Hepatic stellate cell (primary cell): ENCODE measurements around the gene RWDD1.
A peak's percentile ranks its signal among the peaks of the same experiment; 100 is the strongest.

Experiments used
- DNase-seq: peaks from one replicate; pipeline ENCODE4 v3.0.0; 2011; ENCODE audit warnings: low spot score

Gene RWDD1, protein sequence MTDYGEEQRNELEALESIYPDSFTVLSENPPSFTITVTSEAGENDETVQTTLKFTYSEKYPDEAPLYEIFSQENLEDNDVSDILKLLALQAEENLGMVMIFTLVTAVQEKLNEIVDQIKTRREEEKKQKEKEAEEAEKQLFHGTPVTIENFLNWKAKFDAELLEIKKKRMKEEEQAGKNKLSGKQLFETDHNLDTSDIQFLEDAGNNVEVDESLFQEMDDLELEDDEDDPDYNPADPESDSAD

DNA sequence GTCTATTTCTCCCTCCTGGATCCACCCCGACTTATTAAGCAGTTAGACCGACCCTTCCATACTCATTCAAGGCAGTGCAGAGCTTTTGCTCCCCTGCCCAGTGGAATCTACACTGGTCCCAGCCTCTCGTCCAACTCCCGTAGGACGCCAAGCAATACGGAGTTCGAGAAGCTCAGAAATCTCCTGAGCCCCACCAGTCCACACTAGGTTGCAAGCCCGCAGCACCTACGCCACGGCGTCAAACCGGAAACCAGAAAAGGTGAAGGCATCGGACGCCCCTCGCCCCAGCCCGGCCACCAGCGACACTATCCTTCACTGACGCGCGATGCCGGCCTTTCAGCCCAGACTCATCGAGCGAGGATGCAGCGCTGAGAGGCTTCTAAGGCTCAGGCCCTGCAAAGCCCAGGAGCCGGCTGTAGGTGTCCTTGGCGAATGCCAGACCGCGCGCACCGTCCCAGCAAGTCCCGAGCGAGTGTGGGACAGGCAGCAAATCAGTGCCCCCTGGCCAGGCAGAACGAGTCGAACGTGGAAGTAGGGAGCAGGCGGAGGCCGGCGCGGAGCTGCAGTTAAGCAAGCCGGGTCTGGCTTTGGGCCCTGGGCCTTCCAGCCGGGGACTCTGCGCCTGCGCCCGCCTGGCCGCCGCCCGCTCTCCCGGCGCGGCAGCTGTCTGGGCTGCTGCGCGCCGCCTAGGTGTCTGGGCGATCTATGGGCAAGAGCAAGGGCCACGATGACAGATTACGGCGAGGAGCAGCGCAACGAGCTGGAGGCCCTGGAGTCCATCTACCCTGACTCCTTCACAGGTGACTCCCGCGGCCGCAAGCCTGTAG is at the start of gene RWDD1:
RWDD1 (plus strand) TSS at position 649 of the 827 bp plus-strand sequence; CDS start at position 728, 79 bp downstream.
- peak; percentile 95 for DNase-seq

DNA sequence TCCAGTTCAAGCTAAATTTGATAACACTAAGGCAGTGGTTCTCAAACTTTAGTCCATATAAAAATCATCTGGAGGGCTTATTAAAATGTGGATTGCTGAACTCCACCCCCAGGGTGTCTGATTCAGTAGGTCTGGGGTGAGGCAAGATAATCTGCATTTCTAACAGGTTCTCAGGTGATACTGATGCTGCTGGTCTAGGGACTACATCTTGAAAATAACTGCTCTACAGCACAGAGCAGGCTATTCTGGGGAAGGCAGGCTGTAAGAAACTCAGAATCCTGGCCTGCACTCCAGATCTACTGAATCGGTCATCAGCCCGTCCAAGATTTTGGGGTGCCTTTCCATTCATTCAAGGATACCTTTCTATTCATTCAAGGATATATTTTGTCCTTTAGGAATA is 48.4 kb upstream of the RWDD1 start:
- no peak for DNase-seq

DNA sequence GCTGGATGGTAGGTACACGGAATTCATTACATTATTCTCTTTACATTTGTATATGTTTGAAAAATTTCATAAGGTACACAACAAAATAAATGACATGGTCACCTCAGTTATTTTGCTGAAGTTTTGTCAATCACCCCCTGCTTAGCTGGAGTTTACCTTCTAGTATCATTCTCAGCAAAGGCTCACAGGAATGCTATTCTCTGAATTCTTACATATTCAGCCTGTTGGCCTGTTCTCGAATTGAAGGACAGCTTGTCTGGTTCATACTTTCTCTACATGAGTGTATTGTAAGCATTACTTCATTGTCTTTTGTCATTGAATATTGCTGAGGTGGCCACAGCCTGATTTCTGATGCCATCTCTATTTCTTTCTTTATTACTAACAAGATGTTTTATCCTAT is 47.1 kb upstream of the RWDD1 start:
- DNase-seq, result no peak

DNA sequence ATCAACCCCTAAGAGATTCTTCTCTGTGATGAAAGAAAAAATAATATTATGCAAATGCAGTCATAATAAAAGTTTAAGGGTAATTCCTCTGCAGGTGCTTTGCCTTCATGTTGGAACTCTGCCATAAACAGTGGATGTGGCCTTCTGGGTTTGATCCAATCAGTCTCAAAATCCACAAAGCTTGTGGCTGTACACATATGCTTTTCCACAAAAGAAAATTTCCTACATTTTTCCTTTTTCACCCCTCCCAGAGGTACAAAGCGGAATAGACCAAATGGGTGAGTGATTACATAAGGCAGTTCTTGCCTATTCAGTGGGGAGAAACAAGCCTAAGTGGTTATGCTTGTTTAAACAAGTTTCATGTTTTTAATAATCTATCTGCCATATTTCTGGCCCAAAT is 43.2 kb upstream of the RWDD1 start:
- no peak for DNase-seq

DNA sequence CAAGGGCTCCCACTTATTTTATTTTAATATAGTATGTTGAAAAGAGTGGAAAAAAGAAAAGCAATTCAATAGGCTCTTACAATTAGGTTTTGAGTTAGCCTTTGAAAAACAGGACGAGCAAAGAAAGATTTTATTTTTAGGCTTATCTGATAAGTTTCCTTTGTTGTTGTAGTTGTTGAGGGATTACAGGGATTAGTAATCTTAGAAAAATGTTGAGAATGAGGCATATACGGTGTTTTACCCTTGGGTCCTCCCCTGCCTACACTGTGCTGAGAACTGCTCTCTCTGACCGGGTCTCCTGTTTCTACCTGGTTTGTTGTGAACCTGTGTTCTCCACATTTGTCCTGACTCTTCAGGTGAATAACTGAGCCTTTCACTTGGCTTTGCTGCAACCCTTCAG is 42.5 kb upstream of the RWDD1 start:
- peak; percentile 11 for DNase-seq

DNA sequence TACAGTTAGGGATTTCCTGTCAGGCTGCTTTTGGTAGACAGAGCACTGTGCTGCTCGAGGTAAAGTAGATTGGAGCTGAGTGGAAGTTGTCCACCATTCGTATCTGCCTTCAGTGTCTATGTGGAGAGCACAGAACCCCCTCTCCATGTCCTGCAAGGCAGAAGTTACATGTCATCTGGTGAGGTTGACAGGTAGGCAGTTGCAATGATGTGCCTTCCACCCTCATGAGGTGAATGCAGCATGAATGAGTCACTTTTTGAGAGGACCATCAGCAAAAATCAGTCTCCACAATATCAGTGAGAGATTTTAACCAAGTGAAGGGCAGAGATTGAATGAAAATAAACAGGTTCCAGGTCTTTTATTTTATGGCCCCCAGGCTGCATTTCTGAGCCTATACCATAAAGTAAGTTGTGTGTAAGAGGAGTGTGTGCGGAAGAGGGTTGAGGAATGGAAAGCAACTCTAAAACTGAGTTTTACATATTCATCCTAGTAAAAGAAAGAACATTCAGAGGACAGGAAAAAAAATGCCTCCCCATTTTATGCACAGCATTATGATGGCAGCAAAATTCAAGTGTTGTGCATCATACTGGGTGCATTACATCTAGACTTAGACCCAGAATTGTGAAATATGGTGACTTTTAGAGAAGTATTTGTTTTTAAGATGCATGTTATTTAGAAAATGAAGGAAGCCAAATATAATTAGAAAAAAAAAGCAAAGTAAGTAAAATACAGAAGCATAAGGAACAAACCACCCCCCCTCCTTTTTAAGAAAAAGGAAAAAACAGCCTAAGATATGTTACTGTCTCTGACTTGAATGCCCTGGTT is 41.6 kb upstream of the RWDD1 start:
- no peak for DNase-seq

DNA sequence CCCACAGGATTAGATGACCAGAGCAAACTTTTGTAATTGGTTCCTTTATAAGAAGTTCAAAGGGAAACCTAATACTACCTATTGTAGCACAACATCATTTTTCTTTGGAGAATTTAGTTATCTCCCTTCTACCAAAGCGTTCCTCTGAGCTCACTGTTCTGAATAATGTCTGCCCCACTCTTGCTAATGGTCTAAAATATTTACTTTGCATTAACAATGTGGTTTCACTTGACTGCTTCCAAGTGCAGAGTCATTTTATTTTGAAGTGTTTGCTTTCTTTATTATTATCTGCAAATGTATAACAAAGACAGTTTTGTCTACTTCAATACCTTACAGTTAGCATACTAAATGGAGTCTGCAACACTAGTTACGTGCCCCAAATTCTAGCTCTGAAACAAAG is 40.9 kb upstream of the RWDD1 start:
- no peak for DNase-seq

DNA sequence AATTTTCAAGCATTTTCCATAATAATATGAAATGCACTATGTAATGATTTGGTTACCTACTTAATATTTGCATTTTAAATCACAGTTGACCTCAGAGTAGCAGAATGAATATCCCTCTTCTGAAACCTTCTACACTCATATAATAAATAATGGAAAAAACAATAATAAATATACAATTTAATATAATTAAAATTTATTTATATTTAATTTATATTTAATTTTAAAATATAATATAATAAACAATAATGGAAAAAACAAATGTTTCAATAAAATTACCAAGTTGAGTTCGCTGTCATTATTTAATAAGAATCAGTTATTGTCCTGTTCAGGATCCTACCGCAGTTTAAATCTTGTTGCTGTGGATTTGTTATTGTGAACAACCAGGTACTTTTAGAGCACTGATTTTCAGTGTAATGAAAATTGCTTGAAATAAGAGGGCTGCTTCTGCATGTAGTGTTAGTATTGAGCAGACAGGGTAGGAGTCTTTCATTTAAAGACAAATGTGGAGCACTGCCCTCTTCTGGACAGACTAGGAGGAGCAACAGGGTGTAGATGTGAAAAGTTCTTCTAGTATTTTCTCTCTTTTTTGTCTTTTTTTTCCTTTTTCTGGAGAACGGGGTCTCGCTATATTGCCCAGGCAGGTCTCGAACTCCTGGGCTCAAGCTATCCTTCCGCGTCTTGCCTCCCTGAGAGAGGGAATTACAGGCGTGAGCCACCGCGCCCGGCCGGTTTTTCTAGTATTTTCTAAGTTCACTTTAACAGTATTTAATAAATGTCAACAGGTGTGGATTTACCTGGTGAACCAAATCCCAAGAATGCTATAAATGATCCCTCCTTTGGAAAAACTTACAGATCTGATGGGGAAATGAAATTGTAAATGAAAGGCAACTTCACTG is 39.4 kb upstream of the RWDD1 start:
- peak; percentile 25 for DNase-seq

DNA sequence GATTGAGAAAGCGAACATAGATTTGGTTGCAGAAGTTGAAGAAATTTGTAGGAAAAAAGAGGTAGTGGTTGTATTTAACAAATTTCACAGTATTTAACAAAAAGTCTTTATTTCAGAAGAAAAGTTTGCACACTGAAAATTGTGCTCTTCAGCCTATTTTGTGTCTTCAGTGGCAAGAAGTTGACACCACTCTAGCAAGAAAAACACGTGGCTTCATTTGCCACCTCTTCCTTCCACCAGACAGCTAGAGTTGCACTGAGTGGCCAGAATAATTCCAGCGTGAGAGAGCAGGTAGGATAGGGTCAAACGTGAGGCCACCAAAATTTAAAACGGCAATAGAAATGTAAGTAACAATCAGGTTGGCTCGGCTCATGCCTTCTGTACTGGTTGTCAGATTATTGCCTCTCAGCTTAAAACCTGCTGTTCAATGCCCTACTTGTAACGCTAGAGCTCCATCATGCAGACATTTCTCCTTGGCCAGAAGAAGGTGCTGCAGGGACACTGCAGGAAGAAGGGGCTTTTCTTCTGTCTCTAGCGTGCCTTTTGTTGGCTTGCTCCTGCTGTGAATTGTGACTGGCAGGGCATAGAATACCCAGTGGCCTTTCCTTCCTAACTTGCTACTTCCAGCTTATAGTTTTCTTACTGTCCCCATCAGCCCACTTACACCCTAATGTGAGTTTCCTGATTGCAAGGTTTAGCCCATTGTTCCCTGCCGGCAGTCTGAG is 37.9 kb upstream of the RWDD1 start:
- DNase-seq, result no peak

DNA sequence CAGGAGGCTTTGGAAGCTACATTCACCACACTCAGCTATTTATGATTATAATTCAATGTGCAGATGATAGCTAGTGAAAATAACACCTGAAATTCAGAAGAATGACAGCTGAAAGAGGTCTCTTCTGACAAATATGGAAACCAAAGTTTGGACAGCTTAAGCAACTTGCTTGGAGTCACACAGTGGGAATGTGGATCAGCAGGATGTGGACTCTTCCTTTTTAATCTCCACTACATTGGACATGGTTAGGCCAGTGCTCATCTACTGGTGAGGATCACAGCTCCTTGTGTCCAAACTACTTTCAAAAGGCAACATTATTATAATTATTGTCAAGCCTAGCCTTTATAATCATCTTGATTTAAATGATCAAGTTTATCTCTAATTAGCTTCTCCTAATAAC is 36.2 kb upstream of the RWDD1 start:
- no peak for DNase-seq

DNA sequence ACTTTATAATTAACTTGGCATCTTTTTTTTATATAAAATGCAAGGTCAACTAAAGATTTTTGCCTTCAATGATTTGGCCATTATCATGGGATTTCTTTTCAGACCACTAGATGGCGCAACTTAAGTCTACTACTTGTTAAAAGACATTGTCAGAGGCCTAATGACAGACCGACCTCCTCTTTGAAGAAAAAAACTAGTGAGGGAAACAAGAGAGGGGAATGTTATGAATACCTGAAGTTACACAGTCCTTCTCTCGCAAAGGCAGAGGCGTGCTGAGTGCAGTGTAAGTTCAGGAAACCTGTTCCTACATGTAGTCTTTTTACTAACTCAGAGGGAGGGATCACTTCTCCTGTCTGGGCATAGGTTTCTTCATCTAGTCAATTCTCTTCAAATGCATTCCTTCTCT is 35.1 kb upstream of the RWDD1 start:
- DNase-seq, result peak; percentile 9

DNA sequence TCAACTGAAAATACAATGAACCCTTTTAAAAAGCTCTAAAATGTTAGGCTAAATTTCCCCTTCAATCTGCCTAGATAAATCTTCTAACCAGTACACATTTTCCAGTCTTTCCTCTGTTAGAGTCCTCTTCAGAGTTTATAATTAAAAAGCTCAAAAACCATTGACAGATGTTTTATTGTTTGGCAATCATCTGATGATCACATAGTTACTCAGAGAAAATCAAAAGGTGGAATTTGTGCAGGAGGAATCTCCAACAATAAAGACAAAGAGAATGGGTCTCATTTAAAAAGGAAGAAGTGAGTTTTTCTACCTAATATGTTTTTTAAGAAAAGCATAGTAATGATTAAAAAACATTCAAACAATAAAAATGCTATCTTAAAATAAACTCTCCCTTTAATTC is 28.9 kb upstream of the RWDD1 start:
- no peak for DNase-seq

DNA sequence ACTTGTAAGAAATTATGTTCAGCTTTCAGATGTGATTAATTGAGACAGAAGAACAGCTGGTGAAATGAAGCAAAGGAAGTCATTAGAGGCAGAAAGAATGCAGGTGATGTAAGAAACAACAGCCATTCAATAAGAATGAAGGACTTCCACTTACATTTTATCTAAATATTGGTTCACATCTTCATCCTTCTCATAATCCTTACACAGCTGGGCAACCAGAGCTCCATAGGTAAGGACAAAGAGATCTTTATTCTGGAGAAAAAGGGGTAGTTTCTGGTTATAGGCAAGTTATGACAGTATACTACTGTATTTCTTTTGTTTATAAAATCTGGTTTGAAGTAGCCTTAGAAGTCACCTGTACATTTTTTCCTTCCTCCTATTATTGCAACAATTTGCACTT is 28.2 kb upstream of the RWDD1 start:
- DNase-seq, result no peak

DNA sequence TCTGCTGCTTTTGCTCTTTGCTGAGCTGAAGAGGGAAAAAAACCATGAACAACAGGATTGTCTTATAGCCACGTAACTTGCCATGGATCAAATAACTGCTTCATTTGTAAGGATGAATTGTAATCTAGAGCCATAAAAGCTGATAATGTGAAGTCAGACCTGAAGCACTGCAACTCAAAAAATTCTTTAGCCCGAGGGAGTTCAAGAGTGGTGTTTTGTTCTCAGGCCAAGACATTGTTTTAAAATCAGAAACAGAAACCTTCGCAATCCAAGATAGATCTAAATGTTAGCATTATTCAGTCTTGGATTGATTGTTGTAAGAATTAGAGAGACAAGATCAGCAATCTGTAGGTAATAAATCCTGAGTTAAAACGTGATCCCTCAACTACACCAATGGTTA is 25.7 kb upstream of the RWDD1 start, which contains the start of gene TRAPPC3L:
TRAPPC3L (minus strand) TSS at position 34 of the 400 bp plus-strand sequence. CDS start 170 bp downstream, outside the sequence.
- no peak for DNase-seq

DNA sequence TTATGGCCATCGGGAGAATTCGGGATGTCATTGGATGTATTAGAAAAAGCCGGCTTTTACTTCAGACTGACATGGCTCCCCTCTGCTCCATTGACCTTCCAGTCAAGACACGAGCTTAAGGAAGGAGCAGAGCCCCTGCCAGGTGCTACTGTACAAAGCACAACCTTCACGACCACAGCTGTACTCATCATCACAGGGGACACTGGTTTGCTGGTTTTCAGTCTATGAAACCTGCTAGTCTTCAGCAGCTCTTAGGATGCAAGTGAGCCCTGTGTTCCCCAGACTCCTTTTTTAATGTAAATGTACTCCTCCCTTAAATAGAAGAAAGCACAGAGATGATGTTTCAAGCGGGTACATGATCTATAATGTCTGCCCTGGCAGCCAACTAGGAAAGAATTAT is 23.9 kb upstream of the RWDD1 start:
- no peak for DNase-seq

DNA sequence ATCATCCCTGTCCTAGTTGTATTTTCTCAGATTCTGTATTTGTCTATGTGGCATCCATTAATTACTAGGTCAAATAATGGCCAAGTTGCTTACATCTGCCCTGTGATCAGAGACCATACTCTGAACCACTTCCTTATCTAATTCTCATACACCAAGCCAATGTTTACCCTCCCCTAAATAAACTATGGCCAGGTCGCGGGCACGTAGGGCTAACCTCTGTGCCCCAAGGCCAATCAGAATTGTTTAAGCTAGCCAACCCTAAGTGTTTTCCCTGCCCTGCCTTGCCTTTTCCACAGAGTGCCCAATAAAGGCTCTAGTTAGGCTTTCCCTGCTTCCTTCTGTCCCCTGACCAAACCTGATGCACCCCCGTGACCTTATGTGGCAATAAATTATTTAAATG is 20.5 kb upstream of the RWDD1 start:
- DNase-seq, result no peak

DNA sequence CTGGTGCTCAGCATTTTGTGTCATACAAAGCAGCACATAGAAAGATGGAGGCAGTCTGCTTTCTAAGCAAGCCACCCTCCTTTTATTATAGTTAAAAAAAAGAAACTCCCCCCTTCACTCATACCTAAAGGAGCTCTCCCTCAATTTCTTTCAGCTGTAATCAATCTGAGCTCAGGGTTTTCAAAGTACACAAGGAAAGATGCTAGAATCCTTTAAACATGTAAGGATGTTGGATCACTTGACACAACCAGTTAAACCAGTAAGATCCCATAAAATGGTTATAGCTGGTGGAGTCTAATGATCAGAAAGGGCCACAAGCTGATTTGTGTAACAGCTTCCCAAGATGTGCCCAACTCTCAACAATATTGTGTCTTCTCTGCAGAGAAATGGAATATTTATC is 17.9 kb upstream of the RWDD1 start, which contains the start of gene CALHM4:
CALHM4 (plus strand) TSS at position 301 of the 400 bp plus-strand sequence; CDS start at position 344, 43 bp downstream.
- no peak for DNase-seq

DNA sequence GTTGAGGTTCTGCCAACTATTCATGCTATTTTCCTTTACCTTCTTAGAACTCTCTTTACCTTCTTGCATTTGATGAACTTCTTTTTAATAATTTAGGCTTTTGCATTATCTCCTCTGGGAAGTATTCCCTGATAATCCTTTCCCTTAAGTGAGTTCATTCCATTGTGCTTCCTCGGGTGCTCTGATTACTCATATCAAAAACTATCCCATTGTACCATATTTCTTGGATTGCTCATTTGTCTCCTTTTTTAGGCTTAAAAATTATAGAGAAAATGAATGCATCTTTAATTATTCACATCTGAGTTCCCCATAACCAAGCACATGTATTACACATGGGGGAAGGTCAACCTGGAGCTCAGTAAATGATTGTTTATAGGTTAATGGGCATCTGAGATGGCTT is 15.2 kb upstream of the RWDD1 start:
- DNase-seq, result peak; percentile 40

DNA sequence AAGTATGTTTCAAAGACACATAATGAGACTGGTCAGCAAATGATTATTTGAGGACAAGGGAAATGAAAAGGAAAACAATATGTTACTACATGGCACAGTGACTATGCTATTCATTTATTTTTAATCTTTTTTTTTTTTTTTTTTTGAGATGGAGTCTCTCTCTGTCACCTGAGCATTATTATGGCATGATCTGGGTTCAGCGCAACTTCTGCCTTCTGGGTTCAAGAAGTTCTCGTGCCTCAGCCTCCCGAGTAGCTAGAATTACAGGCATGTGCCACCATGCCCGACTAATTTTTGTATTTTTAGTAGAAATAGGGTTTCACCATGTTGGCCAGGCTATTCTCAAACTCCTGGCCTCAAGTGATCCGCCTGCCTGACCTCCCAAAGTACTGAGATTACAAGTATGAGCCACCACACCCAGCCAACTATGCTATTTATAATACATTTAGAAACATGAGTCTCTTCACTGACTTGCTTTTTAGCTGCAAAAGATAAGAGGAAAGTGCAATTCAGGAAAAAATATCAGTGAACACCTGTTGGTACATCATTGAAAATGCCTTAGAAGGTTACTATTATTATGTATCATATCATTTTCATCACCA is 14.4 kb upstream of the RWDD1 start:
- no peak for DNase-seq

DNA sequence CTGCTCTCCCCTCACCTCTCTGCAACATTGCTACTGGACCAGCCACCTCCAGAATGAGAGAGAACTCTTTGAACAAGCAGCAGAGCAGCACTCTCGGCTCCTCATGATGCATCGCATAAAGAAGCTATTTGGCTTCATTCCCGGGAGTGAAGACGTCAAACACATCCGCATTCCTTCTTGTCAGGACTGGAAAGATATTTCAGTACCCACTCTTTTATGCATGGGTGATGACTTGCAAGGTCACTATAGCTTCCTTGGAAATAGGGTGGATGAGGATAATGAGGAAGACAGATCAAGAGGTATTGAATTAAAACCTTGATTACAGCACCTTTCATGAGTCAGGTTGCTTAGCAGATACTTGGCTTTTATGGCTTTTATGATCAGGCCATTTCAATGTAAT is 13.4 kb upstream of the RWDD1 start:
- DNase-seq, result peak; percentile 61
